ENCODE results near the gene FOLR2. TPM values are rescaled to one million over a fixed set of nuclear protein-coding genes. Genes with fewer than 3 reads are reported as not detected.
"Not testable (repeated sequence)": the region's sequence is repeated elsewhere in the genome, so short reads cannot be mapped to it uniquely, and the experiment has no call there.

FOLR2 gene
- total RNA-seq, 4 donors from 2014 or later, result 7.3 to 70.3 (median 33.9) TPM

GRCh38 chr11:72177656-72178055 is 38.9 kb upstream of the FOLR2 start:
- H3K27me3 ChIP-seq, result peaks cover 11% of the 10 kb centered on the region
- no peaks in the 10 kb centered on the region for H3K9me3 ChIP-seq
- H3K36me3 ChIP-seq, result no peaks in the 10 kb centered on the region
- WGBS, 2 donors (ENCODE audit: low coverage in 1 of 2), result no CpG with 5 or more reads among the region's 6 CpGs
- TF ChIP-seq POLR2A (IDR thresholded peaks at IDR 0.05) (no peak), POLR2AphosphoS5 (IDR thresholded peaks at IDR 0.05) (no peak), EP300 (IDR thresholded peaks at IDR 0.05) (no peak), CTCF (IDR thresholded peaks at IDR 0.05) (no peak)
- ATAC-seq, result no peak
- H3K4me3 ChIP-seq, result no peak overlapping the region
- H3K4me1 ChIP-seq, result peaks cover 0 to 7% (median 0%) of the 10 kb centered on the region in 3 donors
- H3K27ac ChIP-seq, result no peak overlapping the region

GRCh38 chr11:72179049-72179803 is 37.4 kb upstream of the FOLR2 start:
- Histone ChIP-seq H3K27me3 (peaks cover 11% of the 10 kb centered on the region), H3K4me1 (peaks cover 0 to 7% (median 0%) of the 10 kb centered on the region in 3 donors), H3K36me3 (no peaks in the 10 kb centered on the region), H3K9me3 (no peaks in the 10 kb centered on the region), H3K4me3 (no peak overlapping the region), H3K27ac (no peak overlapping the region)
- WGBS, 2 donors (ENCODE audit: low coverage in 1 of 2), result 76 to 88% methylated on average over 3 to 7 of the region's 7 CpGs
- no peak for ATAC-seq
- TF ChIP-seq POLR2A (IDR thresholded peaks at IDR 0.05) (no peak), CTCF (IDR thresholded peaks at IDR 0.05) (no peak), EP300 (IDR thresholded peaks at IDR 0.05) (no peak), POLR2AphosphoS5 (IDR thresholded peaks at IDR 0.05) (no peak)

GRCh38 chr11:72179804-72180396 is 36.7 kb upstream of the FOLR2 start:
- H3K4me1 ChIP-seq, result peaks cover 0 to 7% (median 0%) of the 10 kb centered on the region in 3 donors
- ATAC-seq, result no peak
- H3K4me3 ChIP-seq, result no peak overlapping the region
- peaks cover 11% of the 10 kb centered on the region for H3K27me3 ChIP-seq
- WGBS, 2 donors (ENCODE audit: low coverage in 1 of 2), result 77 to 86% methylated on average over 3 to 4 of the region's 4 CpGs
- TF ChIP-seq POLR2AphosphoS5 (IDR thresholded peaks at IDR 0.05) (no peak), EP300 (IDR thresholded peaks at IDR 0.05) (no peak), CTCF (IDR thresholded peaks at IDR 0.05) (no peak), POLR2A (IDR thresholded peaks at IDR 0.05) (no peak)
- no peaks in the 10 kb centered on the region for H3K9me3 ChIP-seq
- no peaks in the 10 kb centered on the region for H3K36me3 ChIP-seq
- no peak overlapping the region for H3K27ac ChIP-seq

GRCh38 chr11:72180892-72181552 is 35.6 kb upstream of the FOLR2 start:
- not testable (repeated sequence) for H3K36me3 ChIP-seq, H3K27ac ChIP-seq, ATAC-seq, H3K4me3 ChIP-seq, H3K4me1 ChIP-seq, H3K9me3 ChIP-seq
- WGBS, 2 donors (ENCODE audit: low coverage in 1 of 2), result 43 to 47% methylated on average over 5 to 6 of the region's 7 CpGs
- H3K27me3 ChIP-seq, result peaks cover 11% of the 10 kb centered on the region

- ATAC-seq, H3K27ac ChIP-seq, H3K4me3 ChIP-seq, H3K36me3 ChIP-seq, H3K4me1 ChIP-seq, H3K9me3 ChIP-seq: not testable (repeated sequence)
- no CpG with 5 or more reads among the region's 3 CpGs for WGBS, 2 donors (ENCODE audit: low coverage in 1 of 2)
- peaks cover 11% of the 10 kb centered on the region for H3K27me3 ChIP-seq
These were observed 35.0 kb upstream of the FOLR2 start for GRCh38 chr11:72181553-72181958.

All from gastroesophageal sphincter (tissue), 4 donors.